ENCODE results near the gene RASIP1.

Gene RASIP1

DNA sequence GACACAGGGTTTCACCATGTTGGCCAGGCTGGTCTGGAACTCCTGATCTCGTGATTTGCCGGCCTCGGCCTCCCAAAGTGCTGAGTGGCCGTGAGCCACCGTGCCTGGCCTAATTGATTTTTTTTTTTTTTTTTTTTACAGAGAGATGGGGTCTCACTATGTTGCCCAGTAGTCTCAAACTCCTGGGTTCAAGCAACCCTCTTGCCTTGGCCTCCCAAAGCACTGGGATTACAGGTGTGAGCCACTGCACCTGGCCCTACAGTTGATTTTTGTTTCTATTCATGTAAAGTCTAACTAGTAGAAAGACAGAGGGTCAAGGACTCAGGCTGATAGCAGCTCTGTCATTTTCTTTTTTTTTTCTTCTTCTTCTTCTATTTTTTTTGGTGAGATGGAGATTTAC is 36.7 kb upstream of the RASIP1 start:
- Histone ChIP-seq H3K9ac (ENCODE audit: low read depth, low read length, poor library complexity, severe bottlenecking) (no peak overlapping the region), H3K4me1 (ENCODE audit: insufficient read depth, low read length, poor library complexity, severe bottlenecking) (no peaks in the 10 kb centered on the region)
- TF ChIP-seq, protein P1, sequence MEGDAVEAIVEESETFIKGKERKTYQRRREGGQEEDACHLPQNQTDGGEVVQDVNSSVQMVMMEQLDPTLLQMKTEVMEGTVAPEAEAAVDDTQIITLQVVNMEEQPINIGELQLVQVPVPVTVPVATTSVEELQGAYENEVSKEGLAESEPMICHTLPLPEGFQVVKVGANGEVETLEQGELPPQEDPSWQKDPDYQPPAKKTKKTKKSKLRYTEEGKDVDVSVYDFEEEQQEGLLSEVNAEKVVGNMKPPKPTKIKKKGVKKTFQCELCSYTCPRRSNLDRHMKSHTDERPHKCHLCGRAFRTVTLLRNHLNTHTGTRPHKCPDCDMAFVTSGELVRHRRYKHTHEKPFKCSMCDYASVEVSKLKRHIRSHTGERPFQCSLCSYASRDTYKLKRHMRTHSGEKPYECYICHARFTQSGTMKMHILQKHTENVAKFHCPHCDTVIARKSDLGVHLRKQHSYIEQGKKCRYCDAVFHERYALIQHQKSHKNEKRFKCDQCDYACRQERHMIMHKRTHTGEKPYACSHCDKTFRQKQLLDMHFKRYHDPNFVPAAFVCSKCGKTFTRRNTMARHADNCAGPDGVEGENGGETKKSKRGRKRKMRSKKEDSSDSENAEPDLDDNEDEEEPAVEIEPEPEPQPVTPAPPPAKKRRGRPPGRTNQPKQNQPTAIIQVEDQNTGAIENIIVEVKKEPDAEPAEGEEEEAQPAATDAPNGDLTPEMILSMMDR (conservative IDR thresholded peaks at IDR 0.05; ENCODE audit: low read length) = no peak
- TF ChIP-seq EZH2phosphoT487 (IDR thresholded peaks at IDR 0.05; ENCODE audit: borderline replicate concordance) = no peak

DNA sequence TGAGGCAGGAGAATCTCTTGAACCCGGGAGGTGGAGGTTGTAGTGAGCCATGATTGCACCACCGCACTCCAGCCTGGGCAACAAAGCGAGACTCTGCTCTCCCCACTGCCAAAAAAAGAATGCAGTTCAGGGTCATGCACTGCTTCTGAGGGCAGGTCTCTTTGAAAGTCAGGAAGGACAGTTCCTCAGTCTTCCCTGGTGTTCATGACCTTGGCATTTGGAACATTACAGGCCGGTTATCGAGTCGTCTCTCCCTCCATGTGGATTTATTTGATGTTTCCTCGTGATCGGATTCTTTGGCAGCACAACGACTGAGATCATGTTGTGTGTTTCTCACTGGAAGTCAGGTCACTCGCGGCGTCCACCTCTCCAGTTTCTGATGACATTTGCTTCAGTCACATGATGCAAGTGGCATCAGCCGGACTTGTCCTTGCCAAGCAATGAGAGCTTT is 32.1 kb upstream of the RASIP1 start:
- TF ChIP-seq EZH2phosphoT487 (IDR thresholded peaks at IDR 0.05; ENCODE audit: borderline replicate concordance) = no peak
- TF ChIP-seq, protein P1 (conservative IDR thresholded peaks at IDR 0.05; ENCODE audit: low read length) = no peak
- H3F3A ChIP-seq (ENCODE audit: low read depth) = no peaks in the 10 kb centered on the region
- H3K4me2 ChIP-seq (ENCODE audit: low read depth, low read length, poor library complexity, severe bottlenecking) = no peak overlapping the region
- H3K27me3 ChIP-seq (ENCODE audit: insufficient read depth, low read length, poor library complexity, severe bottlenecking) = no peaks in the 10 kb centered on the region
- H3K4me3 ChIP-seq (ENCODE audit: low read length, poor library complexity, severe bottlenecking) = no peak overlapping the region
- no peak overlapping the region for H3K9ac ChIP-seq (ENCODE audit: low read depth, low read length, poor library complexity, severe bottlenecking)
- H3K79me2 ChIP-seq (ENCODE audit: insufficient read depth, low read length) = no peaks in the 10 kb centered on the region
- no peaks in the 10 kb centered on the region for H3K9me3 ChIP-seq (ENCODE audit: insufficient read depth, low read depth, low read length)
- H3K9me2 ChIP-seq (replicated peaks; ENCODE audit: low read depth, low read length) = no peaks in the 10 kb centered on the region
- no peaks in the 10 kb centered on the region for H3K4me1 ChIP-seq (ENCODE audit: insufficient read depth, low read length, poor library complexity, severe bottlenecking)
- H2AFZ ChIP-seq (ENCODE audit: low read length) = no peak overlapping the region
- H4K20me1 ChIP-seq (ENCODE audit: insufficient read depth, low read length, poor library complexity, severe bottlenecking) = no peaks in the 10 kb centered on the region
- H3K36me3 ChIP-seq (ENCODE audit: insufficient read depth, low read length) = no peaks in the 10 kb centered on the region

More for the DNA sequence above, 36.7 kb upstream of the RASIP1 start:
- Histone ChIP-seq H3K27me3 (ENCODE audit: insufficient read depth, low read length, poor library complexity, severe bottlenecking) (no peaks in the 10 kb centered on the region), H3K9me2 (replicated peaks; ENCODE audit: low read depth, low read length) (no peaks in the 10 kb centered on the region), H3F3A (ENCODE audit: low read depth) (no peaks in the 10 kb centered on the region), H3K36me3 (ENCODE audit: insufficient read depth, low read length) (no peaks in the 10 kb centered on the region), H3K79me2 (ENCODE audit: insufficient read depth, low read length) (no peaks in the 10 kb centered on the region), H3K4me2 (ENCODE audit: low read depth, low read length, poor library complexity, severe bottlenecking) (no peak overlapping the region), H3K4me3 (ENCODE audit: low read length, poor library complexity, severe bottlenecking) (no peak overlapping the region), H2AFZ (ENCODE audit: low read length) (no peak overlapping the region), H4K20me1 (ENCODE audit: insufficient read depth, low read length, poor library complexity, severe bottlenecking) (no peaks in the 10 kb centered on the region), H3K9me3 (ENCODE audit: insufficient read depth, low read depth, low read length) (no peaks in the 10 kb centered on the region)

DNA sequence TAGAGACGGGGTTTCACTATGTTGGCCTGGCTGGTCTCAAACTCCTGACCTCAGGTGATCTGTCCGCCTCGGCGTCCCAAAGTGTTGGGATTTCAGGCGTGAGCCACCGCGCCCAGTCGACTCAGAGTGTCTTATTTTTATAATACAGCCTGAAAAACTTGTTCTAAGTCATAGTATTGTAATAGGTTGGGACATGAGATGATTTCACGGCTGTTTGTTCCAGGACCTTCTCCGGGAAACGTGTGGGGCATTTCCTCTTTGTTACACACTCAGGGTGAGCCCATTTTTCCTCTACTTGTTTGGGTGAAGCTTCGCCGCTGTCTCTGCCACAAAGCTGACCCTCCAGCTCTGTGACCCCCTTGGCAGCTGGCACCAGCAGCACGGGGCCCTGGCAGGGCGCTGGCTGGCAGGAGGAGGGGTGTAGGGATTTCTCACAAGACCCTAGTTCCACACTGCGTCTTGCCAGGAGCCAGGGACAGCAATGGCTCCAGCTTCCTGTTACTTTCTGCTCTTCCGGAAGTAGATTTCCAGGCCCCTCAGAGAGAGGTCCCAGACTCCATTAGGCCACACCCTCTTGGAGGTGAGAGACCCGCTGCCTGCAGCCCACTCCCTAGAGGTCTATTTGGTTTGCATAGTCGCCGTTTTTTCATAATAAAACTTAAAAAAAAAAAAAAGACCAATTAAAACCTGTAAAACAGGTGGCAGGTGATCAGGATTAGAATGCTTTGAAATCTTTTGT is 30.5 kb upstream of the RASIP1 start:
- Histone ChIP-seq H3K4me2 (ENCODE audit: low read depth, low read length, poor library complexity, severe bottlenecking) (no peak overlapping the region), H3K79me2 (ENCODE audit: insufficient read depth, low read length) (no peaks in the 10 kb centered on the region), H3K9me2 (replicated peaks; ENCODE audit: low read depth, low read length) (no peaks in the 10 kb centered on the region), H3K4me1 (ENCODE audit: insufficient read depth, low read length, poor library complexity, severe bottlenecking) (no peaks in the 10 kb centered on the region), H2AFZ (ENCODE audit: low read length) (no peak overlapping the region), H3K9me3 (ENCODE audit: insufficient read depth, low read depth, low read length) (no peaks in the 10 kb centered on the region), H3K27me3 (ENCODE audit: insufficient read depth, low read length, poor library complexity, severe bottlenecking) (no peaks in the 10 kb centered on the region), H3K36me3 (ENCODE audit: insufficient read depth, low read length) (no peaks in the 10 kb centered on the region), H3K4me3 (ENCODE audit: low read length, poor library complexity, severe bottlenecking) (no peak overlapping the region), H4K20me1 (ENCODE audit: insufficient read depth, low read length, poor library complexity, severe bottlenecking) (no peaks in the 10 kb centered on the region), H3K9ac (ENCODE audit: low read depth, low read length, poor library complexity, severe bottlenecking) (no peak overlapping the region), H3F3A (ENCODE audit: low read depth) (no peaks in the 10 kb centered on the region)
- no peak for TF ChIP-seq EZH2phosphoT487 (IDR thresholded peaks at IDR 0.05; ENCODE audit: borderline replicate concordance)
- TF ChIP-seq, protein P1 (conservative IDR thresholded peaks at IDR 0.05; ENCODE audit: low read length) = no peak

Data from Loucy (cell line).